ENCODE results near the gene CCNF. TPM values are rescaled to one million over a fixed set of nuclear protein-coding genes. Genes with fewer than 3 reads are reported as not detected.

CCNF gene
- polyA plus RNA-seq, 1 donor (not counting 4 experiments of a cell fraction or from before 2014, with no cell fraction given): 3.5 TPM

GRCh38 chr16:2494616-2495015, 65.4 kb downstream of the CCNF start:
- dilution Hi-C loops (cut with MboI; ENCODE audit: extremely low pct_ligation_motif_present, low sequenced_read_pairs): no loop called here
- DNase-seq (ENCODE audit: low read depth, low spot score): no peak
- Histone ChIP-seq H3K4me1 (ENCODE audit: control insufficient read depth, extremely low read depth, insufficient read depth, low read length) (peaks cover 19% of the 10 kb centered on the region), H3K9me3 (ENCODE audit: control insufficient read depth, low read depth, low read length) (no peaks in the 10 kb centered on the region), H2AFZ (ENCODE audit: control insufficient read depth, low read length) (no peak overlapping the region), H3K4me2 (ENCODE audit: control insufficient read depth, extremely low read depth, insufficient read depth, low read depth, low read length) (no peak overlapping the region), H3K79me2 (ENCODE audit: control insufficient read depth, insufficient read depth, low read length) (no peaks in the 10 kb centered on the region), H3K4me3 (ENCODE audit: control insufficient read depth in 2 of 3, extremely low read depth in 1 of 3, insufficient read depth in 2 of 3, low read depth in 1 of 3, low read length in 3 of 3) (no peak overlapping the region), H3K9me1 (ENCODE audit: control insufficient read depth, extremely low read depth, insufficient read depth, low read length) (no peaks in the 10 kb centered on the region), H4K20me1 (ENCODE audit: control insufficient read depth, extremely low read depth, insufficient read depth, low read length) (peaks cover 3% of the 10 kb centered on the region), H3K27me3 (ENCODE audit: control insufficient read depth, extremely low read depth, insufficient read depth, low read length) (no peaks in the 10 kb centered on the region), H3K27ac (ENCODE audit: control insufficient read depth, insufficient read depth, low read length) (no peak overlapping the region), H3K9ac (ENCODE audit: control insufficient read depth, extremely low read depth, insufficient read depth, low read length) (no peak overlapping the region), H3K36me3 (ENCODE audit: control insufficient read depth in 2 of 2, extremely low read depth in 1 of 2, insufficient read depth in 2 of 2, low read length in 2 of 2) (peaks cover 0 to 11% of the 10 kb centered on the region in 2 experiments)
- no peak for TF ChIP-seq EZH2 (IDR thresholded peaks at IDR 0.05; ENCODE audit: low read length)
- TF ChIP-seq CTCF (optimal IDR thresholded peaks at IDR 0.05 in 1 of 3, IDR thresholded peaks at IDR 0.05 in 1 of 3, conservative IDR thresholded peaks at IDR 0.05 in 1 of 3; ENCODE audit: extremely low read depth in 1 of 3, insufficient read depth in 2 of 3, low read length in 3 of 3): no peak
- FAIRE-seq: no peak

- peaks cover 3% of the 10 kb centered on the region for H4K20me1 ChIP-seq (ENCODE audit: control insufficient read depth, extremely low read depth, insufficient read depth, low read length)
- no peak overlapping the region for H3K9ac ChIP-seq (ENCODE audit: control insufficient read depth, extremely low read depth, insufficient read depth, low read length)
- H3K9me3 ChIP-seq (ENCODE audit: control insufficient read depth, low read depth, low read length): no peaks in the 10 kb centered on the region
- H3K9me1 ChIP-seq (ENCODE audit: control insufficient read depth, extremely low read depth, insufficient read depth, low read length): no peaks in the 10 kb centered on the region
- H3K4me3 ChIP-seq (ENCODE audit: control insufficient read depth in 2 of 3, extremely low read depth in 1 of 3, insufficient read depth in 2 of 3, low read depth in 1 of 3, low read length in 3 of 3): no peak overlapping the region
- H3K4me2 ChIP-seq (ENCODE audit: control insufficient read depth, extremely low read depth, insufficient read depth, low read depth, low read length): no peak overlapping the region
- H3K27me3 ChIP-seq (ENCODE audit: control insufficient read depth, extremely low read depth, insufficient read depth, low read length): no peaks in the 10 kb centered on the region
- H3K4me1 ChIP-seq (ENCODE audit: control insufficient read depth, extremely low read depth, insufficient read depth, low read length): peaks cover 19% of the 10 kb centered on the region
- DNase-seq (ENCODE audit: low read depth, low spot score): no peak
- dilution Hi-C loops (cut with MboI; ENCODE audit: extremely low pct_ligation_motif_present, low sequenced_read_pairs): no loop called here
- peaks cover 0 to 11% of the 10 kb centered on the region in 2 experiments for H3K36me3 ChIP-seq (ENCODE audit: control insufficient read depth in 2 of 2, extremely low read depth in 1 of 2, insufficient read depth in 2 of 2, low read length in 2 of 2)
- TF ChIP-seq EZH2 (IDR thresholded peaks at IDR 0.05; ENCODE audit: low read length): no peak
- TF ChIP-seq CTCF (optimal IDR thresholded peaks at IDR 0.05 in 1 of 3, IDR thresholded peaks at IDR 0.05 in 1 of 3, conservative IDR thresholded peaks at IDR 0.05 in 1 of 3; ENCODE audit: extremely low read depth in 1 of 3, insufficient read depth in 2 of 3, low read length in 3 of 3): no peak
- H3K79me2 ChIP-seq (ENCODE audit: control insufficient read depth, insufficient read depth, low read length): no peaks in the 10 kb centered on the region
- H3K27ac ChIP-seq (ENCODE audit: control insufficient read depth, insufficient read depth, low read length): no peak overlapping the region
- no peak overlapping the region for H2AFZ ChIP-seq (ENCODE audit: control insufficient read depth, low read length)
- no peak for FAIRE-seq
These were observed 65.8 kb downstream of the CCNF start for GRCh38 chr16:2495041-2495440.

All from keratinocyte (primary cell).